Mammary epithelial cell (primary cell): ENCODE results near the gene SSPN.

Source experiments
- EZH2 ChIP-seq: IDR thresholded peaks from 2 replicates; pipeline ENCODE4 v1.6.1; 2012; ENCODE audit warnings: low read length, inconsistent platforms, borderline replicate concordance
- TF ChIP-seq, protein P1 (sequence below), 2 donors: IDR thresholded peaks in 1 of 2; conservative IDR thresholded peaks in 1 of 2; 2 replicates each; pipeline ENCODE4 v1.5.1; 2011 to 2012; ENCODE audit warnings: inconsistent platforms in 2 of 2, low read length in 2 of 2, mild to moderate bottlenecking in 2 of 2, control low read depth in 1 of 2, low read depth in 1 of 2; ENCODE audit not compliant: insufficient read depth in 1 of 2; ENCODE audit errors: extremely low read depth in 1 of 2

DNA sequence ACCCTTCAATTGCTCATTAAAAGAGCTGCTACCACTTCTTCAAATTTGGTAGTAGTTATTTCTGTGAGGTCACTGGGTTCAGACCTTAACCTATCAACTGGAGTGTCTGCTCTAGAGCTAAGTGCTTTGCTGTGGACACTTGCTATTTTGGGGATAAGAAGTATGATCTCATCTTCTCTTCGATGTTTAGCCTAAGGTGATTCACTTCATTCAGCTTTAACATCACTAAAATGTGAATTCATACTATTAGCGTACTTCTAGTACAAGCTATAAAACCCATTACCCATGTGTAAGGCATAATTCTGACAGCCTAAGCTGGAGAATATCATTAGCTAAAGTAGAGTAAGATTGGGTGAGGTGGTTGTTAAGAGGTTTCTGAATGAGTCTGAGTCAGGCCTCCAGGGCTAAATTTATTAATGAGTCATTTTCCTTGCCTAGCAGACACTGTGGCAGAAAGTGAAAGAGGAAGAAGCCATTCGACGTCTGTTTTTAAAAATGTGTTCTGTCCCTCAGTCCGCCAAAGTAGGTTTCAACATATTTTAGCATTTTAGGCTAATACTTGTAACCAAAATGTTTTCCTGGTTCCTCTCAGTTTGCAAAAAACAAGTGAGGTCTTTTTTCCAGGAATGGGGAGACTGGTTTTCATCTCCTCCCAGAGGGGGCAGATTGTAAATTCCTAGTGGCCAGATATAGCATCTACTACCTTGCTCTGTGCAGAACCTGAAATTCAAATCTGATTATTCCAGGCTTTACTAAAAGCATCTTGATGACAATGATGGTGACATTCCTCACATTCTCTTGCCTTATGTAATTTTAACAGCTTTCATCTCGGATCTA is 103.6 kb downstream of the SSPN start:
- TF ChIP-seq, protein P1, sequence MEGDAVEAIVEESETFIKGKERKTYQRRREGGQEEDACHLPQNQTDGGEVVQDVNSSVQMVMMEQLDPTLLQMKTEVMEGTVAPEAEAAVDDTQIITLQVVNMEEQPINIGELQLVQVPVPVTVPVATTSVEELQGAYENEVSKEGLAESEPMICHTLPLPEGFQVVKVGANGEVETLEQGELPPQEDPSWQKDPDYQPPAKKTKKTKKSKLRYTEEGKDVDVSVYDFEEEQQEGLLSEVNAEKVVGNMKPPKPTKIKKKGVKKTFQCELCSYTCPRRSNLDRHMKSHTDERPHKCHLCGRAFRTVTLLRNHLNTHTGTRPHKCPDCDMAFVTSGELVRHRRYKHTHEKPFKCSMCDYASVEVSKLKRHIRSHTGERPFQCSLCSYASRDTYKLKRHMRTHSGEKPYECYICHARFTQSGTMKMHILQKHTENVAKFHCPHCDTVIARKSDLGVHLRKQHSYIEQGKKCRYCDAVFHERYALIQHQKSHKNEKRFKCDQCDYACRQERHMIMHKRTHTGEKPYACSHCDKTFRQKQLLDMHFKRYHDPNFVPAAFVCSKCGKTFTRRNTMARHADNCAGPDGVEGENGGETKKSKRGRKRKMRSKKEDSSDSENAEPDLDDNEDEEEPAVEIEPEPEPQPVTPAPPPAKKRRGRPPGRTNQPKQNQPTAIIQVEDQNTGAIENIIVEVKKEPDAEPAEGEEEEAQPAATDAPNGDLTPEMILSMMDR (conservative IDR thresholded peaks at IDR 0.05 in 1 of 2, IDR thresholded peaks at IDR 0.05 in 1 of 2; ENCODE audit: extremely low read depth in 1 of 2, insufficient read depth in 1 of 2, low read depth in 1 of 2, low read length in 2 of 2) = peak; percentile 47 to 52
- no peak for TF ChIP-seq EZH2
